HG02884 (cell line): Measurements from ENCODE around the gene NR4A2.
"Not testable (repeated sequence)": the region's sequence is repeated elsewhere in the genome, so short reads cannot be mapped to it uniquely, and the experiment has no call there.

Experiments used
- ATAC-seq: cut with Tn5 transposase; IDR thresholded peaks from one replicate; pipeline ENCODE4 v1.9.1; 2021; ENCODE audit warnings: mild to moderate bottlenecking, moderate library complexity; ENCODE audit not compliant: unreplicated experiment

Gene NR4A2

GRCh38 chr2:156322686-156323231 lies 9.8 kb downstream of the NR4A2 start:
- peak; percentile 27 for ATAC-seq

GRCh38 chr2:156322051-156322685 lies 10.4 kb downstream of the NR4A2 start:
- peak; percentile 31 for ATAC-seq

GRCh38 chr2:156321243-156321904 lies 11.1 kb downstream of the NR4A2 start:
- ATAC-seq = no peak

DNA sequence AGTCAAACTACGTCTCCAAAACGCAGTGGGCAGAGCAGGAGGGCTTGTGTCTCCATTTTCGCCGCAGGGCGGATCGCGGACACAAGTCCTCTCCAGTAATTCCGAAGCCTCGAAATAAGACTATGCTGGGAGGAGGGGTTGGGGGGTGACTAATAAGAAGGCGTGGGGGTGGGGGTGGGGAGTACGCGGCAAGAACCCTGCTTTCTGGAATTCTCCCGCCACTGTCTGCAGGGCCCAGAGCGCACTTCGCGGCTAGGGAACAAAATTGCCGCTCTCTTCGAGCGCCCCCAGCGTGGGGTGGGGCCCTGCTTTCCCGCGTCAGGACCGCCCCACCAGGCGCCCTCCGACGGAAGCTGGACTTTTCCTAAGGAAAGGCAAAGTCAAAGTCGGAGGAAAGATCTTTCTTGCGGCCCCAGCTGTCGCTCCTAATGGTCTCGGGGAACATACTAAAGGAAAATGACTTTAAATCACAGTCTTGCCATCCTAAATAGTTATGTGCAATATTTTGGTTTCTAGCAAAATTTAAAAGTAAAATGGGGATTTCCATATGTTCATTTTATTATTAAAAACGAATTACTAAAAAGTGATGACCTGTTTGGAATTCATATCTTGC lies 11.9 kb downstream of the NR4A2 start:
- no peak for ATAC-seq

DNA sequence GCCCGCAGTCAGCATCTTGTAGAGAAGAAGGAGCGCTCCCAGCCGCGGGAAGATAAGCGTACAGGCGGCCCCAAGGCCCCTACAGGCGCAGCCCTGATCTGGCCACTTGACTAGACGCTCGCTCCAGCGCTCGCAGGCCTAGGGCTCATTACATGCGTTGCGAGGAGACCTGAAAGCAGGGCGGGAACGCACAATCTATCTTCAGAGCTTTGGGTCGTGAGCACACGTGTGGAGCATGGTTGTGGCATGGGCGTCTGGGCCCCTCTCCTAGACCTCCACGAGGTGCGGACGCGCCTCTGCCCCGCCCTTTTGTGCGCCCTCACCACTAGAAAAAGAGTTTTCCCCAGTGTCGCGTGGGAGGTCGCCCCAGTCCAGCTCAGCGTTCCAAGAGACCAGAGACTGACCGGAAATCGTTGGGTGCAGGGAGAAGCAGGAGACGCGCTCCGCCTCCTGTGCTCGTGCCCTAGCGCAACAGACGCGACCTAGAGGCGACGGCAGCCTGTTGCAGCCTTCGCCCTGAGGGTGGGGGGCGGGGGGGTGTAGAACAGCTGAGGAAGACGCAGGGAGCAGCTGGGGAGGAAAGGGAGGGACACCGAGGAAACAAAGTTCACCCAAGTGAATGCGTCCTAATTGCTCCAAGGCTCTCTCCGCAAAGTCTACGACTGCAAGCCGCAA lies 12.6 kb downstream of the NR4A2 start:
- no peak for ATAC-seq

DNA sequence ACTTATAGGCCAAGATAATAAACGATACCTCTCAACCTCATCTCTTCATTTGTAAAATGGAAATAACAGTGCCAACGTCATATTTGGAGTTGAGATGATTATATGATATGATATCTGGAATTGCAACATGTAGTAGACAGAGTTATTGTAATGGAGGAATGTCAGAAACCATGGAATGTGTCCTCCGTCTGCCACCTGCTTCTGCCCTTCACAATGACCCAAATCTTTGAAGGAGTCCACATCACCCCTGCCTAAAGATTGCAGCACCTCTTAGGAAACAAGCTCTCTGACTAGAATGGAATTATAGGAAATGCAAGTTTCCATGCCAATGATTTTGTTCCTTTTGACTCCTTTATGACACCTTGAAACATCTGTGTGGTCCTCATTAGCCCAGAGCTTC lies 14.9 kb downstream of the NR4A2 start:
- ATAC-seq = no peak

DNA sequence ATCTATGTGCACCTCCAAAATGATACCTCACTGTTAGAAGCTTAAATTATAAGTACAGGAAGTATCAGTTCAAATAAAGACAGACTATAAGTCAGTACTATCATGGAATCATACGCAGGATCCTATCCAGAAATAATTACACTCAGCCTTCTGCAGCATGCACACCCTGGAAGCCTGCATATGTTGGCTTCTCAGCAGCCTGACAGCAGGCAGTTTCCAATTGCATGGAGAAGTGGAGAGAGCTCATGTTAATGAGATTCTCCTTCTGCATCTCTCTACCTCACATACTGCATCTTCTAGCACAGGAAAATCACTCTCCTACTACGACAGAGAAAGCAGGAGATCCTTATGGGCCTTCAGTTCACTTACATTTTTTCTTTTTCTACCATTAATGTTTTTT lies 20.5 kb downstream of the NR4A2 start:
- no peak for ATAC-seq

- no peak for ATAC-seq
Measured at GRCh38 chr2:156310773-156311172, 21.7 kb downstream of the NR4A2 start.

DNA sequence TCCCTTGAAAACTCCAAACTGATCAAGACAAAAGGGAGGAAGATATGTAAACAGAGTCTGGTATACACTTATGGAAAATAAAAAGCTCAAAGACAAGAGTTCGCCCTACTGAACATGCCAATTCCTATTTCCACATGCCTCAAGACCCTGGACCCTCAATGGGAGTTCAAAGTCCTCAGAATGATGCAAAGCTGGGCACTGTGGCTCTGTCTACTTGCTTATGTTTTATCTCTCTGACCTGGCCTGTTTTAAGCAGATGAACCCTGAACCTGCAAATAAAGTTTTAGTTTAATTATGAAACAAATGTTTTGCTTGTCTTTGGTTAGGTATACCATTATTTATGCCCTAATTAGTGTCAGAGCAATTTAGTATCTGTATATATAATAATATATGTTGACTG lies 22.6 kb downstream of the NR4A2 start:
- no peak for ATAC-seq

- ATAC-seq = peak; percentile 57
Measured at GRCh38 chr2:156309167-156309566, 23.4 kb downstream of the NR4A2 start.

DNA sequence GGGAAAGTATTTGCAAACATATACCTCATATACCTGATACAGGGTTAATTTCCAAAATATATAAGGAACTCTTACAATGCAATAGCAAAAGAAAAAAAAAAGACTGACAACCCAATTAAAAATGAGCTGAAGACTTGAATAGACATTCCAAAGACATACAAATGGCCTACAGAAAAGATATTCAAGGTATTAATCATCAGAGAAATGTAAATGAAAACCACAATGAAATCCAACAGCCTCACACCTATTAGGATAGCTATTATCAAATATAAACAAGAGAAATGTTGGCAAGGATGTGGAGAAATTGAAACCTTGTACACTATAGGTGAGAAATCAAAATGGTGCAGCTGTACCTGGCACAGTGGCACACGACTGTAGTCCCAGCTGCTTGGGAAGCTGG lies 25.7 kb downstream of the NR4A2 start:
- no peak for ATAC-seq

- no peak for ATAC-seq
Measured at GRCh38 chr2:156305121-156305520, 27.4 kb downstream of the NR4A2 start.

DNA sequence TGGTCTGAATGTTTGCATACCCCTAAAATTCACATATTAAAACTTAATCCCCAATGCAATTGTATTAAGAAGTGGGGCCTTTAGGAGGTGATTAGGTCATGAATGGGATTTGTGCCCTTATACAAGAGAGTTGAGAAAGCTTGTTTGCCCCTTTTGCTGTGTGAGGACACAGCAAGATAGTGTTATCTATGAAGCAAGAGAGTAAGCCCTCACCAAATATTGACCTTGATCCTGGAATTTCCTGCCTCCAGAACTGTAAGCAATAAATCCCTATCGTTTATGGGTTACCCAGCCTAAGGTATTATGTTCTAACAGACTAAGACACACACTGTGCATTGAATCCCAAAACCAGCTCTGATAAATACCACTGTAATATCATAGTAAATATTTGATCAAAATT lies 32.2 kb downstream of the NR4A2 start:
- no peak for ATAC-seq

GRCh38 chr2:156294945-156295580 lies 37.5 kb downstream of the NR4A2 start:
- no peak for ATAC-seq

DNA sequence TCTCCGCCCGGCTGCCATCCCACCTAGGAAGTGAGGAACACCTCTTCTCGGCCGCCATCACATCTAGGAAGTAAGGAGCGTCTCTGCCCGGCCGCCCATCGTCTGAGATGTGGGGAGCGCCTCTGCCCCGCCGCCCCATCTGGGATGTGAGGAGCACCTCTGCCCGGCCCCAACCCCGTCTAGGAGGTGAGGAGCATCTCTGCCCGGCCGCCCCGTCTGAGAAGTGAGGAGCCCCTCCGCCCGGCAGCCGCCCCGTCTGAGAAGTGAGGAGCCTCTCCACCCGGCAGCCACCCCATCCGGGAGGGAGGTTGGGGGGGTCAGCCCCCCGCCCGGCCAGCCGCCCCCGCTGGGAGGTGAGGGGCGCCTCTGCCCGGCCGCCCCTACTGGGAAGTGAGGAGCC lies 39.1 kb downstream of the NR4A2 start:
- not testable (repeated sequence) for ATAC-seq

GRCh38 chr2:156279446-156280150 lies 52.9 kb downstream of the NR4A2 start:
- ATAC-seq = no peak
